Thoracic aorta (tissue), 2 donors: Measurements from ENCODE around the gene BCL11A. TPM values are rescaled to one million over a fixed set of nuclear protein-coding genes. Genes with fewer than 3 reads are reported as not detected.

Experiments used
- ATAC-seq: fragments of 150-250 bp; one replicate; pipeline ENCODE4 v1.8.0; 2017; ENCODE audit warnings: low read depth; ENCODE audit not compliant: insufficient number of reproducible peaks, low FRiP score
- DNase-seq: peaks from one replicate; pipeline ENCODE4 v3.0.0-alpha.2; 2020; ENCODE audit warnings: low spot score
- H3K27ac ChIP-seq, 2 donors: fragments of 200-600 bp; sonication (generic); 1 replicate in 1 of 2; 2 replicates in 1 of 2; pipeline ENCODE4 v1.5.1; 2016; ENCODE audit warnings: mild to moderate bottlenecking in 2 of 2, moderate library complexity in 2 of 2
- H3K27me3 ChIP-seq: fragments of 200-600 bp; sonication (generic); replicated peaks from 2 replicates; pipeline ENCODE4 v1.6.0; 2016; ENCODE audit warnings: mild to moderate bottlenecking; ENCODE audit not compliant: insufficient read depth
- H3K36me3 ChIP-seq: fragments of 200-600 bp; sonication (generic); one replicate; pipeline ENCODE4 v1.5.1; 2016
- H3K4me1 ChIP-seq, 2 donors: fragments of 200-600 bp; sonication (generic); 1 replicate in 1 of 2; 2 replicates in 1 of 2; pipeline versions ENCODE4 v1.5.1 to v1.6.0; 2016; ENCODE audit warnings: low read depth in 2 of 2, mild to moderate bottlenecking in 1 of 2; ENCODE audit not compliant: control insufficient read depth in 1 of 2
- H3K4me3 ChIP-seq: fragments of 200-600 bp; sonication (generic); 2 replicates; pipeline ENCODE4 v1.5.1; 2016; ENCODE audit warnings: mild to moderate bottlenecking
- H3K9me3 ChIP-seq: fragments of 200-600 bp; sonication (generic); 2 replicates; pipeline ENCODE4 v1.5.1; 2016
- total RNA-seq, 2 donors: library from RNA; depleted of rRNA; stranded (reverse); fragments of >200 nt; gene quantifications; one replicate each; pipeline versions ENCODE4 v1.1.0 to v1.2.3, GENCODE V29; 2016
- TF ChIP-seq, protein P1 (sequence below): fragments of 200-600 bp; sonication (generic); IDR thresholded peaks from one replicate; pipeline ENCODE4 v1.5.1; 2019; ENCODE audit warnings: antibody characterized with exemption

BCL11A gene
- total RNA-seq, 2 donors from 2014 or later, result 0.41 to 0.99 TPM

DNA sequence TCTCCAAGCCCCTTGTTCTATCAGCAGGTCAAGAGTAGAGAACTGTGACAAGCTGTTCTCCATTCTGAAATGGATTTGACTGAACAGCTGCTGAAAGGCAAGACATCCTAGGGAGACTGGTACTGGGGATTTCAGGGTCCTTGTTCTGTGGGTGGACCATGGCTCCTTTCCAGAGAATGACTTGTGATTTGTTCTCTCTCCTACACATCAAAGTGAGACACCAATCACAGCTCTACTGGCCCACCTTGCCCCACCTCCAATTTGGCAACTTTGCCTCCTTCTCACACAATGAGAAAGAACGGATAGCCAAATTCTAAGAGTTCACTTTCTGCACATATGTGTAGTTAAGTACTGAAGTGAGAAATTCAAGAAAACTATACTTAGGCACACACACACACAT is 67.4 kb downstream of the BCL11A start:
- TF ChIP-seq, protein P1, sequence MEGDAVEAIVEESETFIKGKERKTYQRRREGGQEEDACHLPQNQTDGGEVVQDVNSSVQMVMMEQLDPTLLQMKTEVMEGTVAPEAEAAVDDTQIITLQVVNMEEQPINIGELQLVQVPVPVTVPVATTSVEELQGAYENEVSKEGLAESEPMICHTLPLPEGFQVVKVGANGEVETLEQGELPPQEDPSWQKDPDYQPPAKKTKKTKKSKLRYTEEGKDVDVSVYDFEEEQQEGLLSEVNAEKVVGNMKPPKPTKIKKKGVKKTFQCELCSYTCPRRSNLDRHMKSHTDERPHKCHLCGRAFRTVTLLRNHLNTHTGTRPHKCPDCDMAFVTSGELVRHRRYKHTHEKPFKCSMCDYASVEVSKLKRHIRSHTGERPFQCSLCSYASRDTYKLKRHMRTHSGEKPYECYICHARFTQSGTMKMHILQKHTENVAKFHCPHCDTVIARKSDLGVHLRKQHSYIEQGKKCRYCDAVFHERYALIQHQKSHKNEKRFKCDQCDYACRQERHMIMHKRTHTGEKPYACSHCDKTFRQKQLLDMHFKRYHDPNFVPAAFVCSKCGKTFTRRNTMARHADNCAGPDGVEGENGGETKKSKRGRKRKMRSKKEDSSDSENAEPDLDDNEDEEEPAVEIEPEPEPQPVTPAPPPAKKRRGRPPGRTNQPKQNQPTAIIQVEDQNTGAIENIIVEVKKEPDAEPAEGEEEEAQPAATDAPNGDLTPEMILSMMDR, result no peak
- DNase-seq (no peak), ATAC-seq (no peak)
- no peaks in the 10 kb centered on the region for H3K4me1 ChIP-seq
- H3K36me3 ChIP-seq, result no peaks in the 10 kb centered on the region
- no peaks in the 10 kb centered on the region for H3K27me3 ChIP-seq
- H3K9me3 ChIP-seq, result no peaks in the 10 kb centered on the region
- no peak overlapping the region for H3K27ac ChIP-seq
- no peak overlapping the region for H3K4me3 ChIP-seq

GRCh38 chr2:60485550-60485949 is 67.9 kb downstream of the BCL11A start:
- DNase-seq, result no peak
- no peak for ATAC-seq

DNA sequence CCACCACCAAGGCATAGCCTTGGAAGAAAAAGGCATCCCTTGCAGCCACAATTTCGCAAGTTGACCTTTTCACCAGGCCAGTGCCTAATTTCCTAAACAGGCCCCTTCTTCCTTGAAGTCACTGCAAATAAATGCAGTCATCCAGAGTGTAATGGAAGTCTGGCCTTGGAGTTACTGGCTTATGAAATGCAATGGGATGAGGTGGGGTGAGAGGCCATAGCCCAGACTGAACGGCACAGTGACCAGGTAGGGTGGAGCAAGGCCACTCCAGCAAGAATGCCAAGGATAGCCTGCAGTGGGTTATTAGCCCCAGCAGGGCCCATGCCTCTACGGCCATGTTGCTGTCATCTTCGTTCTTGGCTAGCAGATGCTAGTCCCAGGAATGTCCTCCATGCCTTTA is 68.4 kb downstream of the BCL11A start:
- H3K27ac ChIP-seq, result no peak overlapping the region
- DNase-seq (no peak), ATAC-seq (no peak)
- H3K9me3 ChIP-seq, result no peaks in the 10 kb centered on the region
- no peak overlapping the region for H3K4me3 ChIP-seq
- H3K27me3 ChIP-seq, result no peaks in the 10 kb centered on the region
- TF ChIP-seq, protein P1, result no peak
- H3K36me3 ChIP-seq, result no peaks in the 10 kb centered on the region
- no peaks in the 10 kb centered on the region for H3K4me1 ChIP-seq

More at GRCh38 chr2:60485550-60485949, 67.9 kb downstream of the BCL11A start:
- TF ChIP-seq, protein P1, result no peak
- no peaks in the 10 kb centered on the region for H3K9me3 ChIP-seq
- no peak overlapping the region for H3K4me3 ChIP-seq
- H3K4me1 ChIP-seq, result no peaks in the 10 kb centered on the region
- H3K27me3 ChIP-seq, result no peaks in the 10 kb centered on the region
- H3K27ac ChIP-seq, result no peak overlapping the region
- no peaks in the 10 kb centered on the region for H3K36me3 ChIP-seq

DNA sequence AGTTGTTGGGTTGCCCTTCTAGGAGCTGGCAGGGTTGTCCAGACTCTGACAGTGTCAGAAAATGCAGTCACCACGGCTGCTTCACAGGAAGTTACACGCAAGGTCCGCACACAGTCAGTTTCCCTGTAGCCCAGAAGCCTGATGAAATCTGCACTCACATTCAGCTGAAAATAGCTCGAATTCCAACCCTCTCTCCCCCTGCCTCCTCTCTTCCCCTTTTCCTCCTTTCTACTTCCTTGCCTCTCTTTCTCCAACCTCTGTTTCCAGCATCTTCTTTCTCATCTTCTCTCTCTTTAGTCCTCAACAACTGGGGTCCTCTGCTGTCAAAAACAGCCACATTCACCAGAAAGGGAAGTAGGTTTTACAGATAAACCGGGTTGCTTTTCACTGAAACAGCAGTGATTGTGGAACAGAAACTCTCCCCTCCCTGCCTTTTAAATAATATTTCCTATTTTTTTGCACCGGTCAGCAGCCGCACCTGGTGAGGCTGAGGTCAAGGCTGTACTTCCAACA is 69.3 kb downstream of the BCL11A start:
- no peaks in the 10 kb centered on the region for H3K27me3 ChIP-seq
- no peak overlapping the region for H3K4me3 ChIP-seq
- no peaks in the 10 kb centered on the region for H3K4me1 ChIP-seq
- H3K27ac ChIP-seq, result no peak overlapping the region
- H3K9me3 ChIP-seq, result no peaks in the 10 kb centered on the region
- DNase-seq (no peak), ATAC-seq (no peak)
- TF ChIP-seq, protein P1, result no peak
- H3K36me3 ChIP-seq, result no peaks in the 10 kb centered on the region

DNA sequence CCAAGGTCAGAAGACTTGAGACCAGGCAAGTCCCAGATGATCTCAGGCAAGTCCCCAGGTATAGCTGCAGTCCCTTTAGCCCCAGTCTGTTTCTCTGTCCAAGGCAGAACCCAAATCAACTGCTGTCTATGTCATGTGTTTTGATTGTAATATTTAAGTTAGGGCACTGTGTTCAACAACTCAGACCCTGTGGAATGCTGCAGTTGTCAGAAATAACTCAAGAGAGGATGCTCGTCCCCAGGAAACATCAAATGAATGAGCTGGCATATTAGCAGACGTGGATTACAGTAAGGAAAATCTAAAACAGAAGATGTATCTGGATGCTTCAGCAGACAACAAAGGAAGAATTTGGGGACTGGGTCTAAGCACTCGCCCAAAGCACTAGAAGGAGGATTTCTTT is 70.1 kb downstream of the BCL11A start:
- no peak for DNase-seq
- Histone ChIP-seq H3K4me3 (no peak overlapping the region), H3K27ac (no peak overlapping the region), H3K4me1 (no peaks in the 10 kb centered on the region), H3K27me3 (no peaks in the 10 kb centered on the region), H3K9me3 (no peaks in the 10 kb centered on the region), H3K36me3 (no peaks in the 10 kb centered on the region)
- ATAC-seq, result no peak
- TF ChIP-seq, protein P1, result no peak
